ENCODE data around the gene LPCAT4. TPM values are rescaled to one million over a fixed set of nuclear protein-coding genes. Genes with fewer than 3 reads are reported as not detected.

Gene LPCAT4
- total RNA-seq, 1 experiment from 2014 or later: 25.4 TPM

GRCh38 chr15:34336991-34337556 is 29.9 kb downstream of the LPCAT4 start:
- DNase-seq (ENCODE audit: low read depth): no peak

- no peak for DNase-seq (ENCODE audit: low read depth)
These were observed 30.6 kb downstream of the LPCAT4 start for GRCh38 chr15:34336231-34336990.

- peak; percentile 40 for DNase-seq (ENCODE audit: low read depth)
These were observed 31.6 kb downstream of the LPCAT4 start for GRCh38 chr15:34335176-34336032.

GRCh38 chr15:34334672-34335071 is 32.3 kb downstream of the LPCAT4 start:
- DNase-seq (ENCODE audit: low read depth): no peak

- DNase-seq (ENCODE audit: low read depth): no peak
These were observed 34.4 kb downstream of the LPCAT4 start for GRCh38 chr15:34332553-34333120.

GRCh38 chr15:34331809-34332208 is 35.2 kb downstream of the LPCAT4 start:
- no peak for DNase-seq (ENCODE audit: low read depth)

GRCh38 chr15:34330279-34330678 is 36.7 kb downstream of the LPCAT4 start:
- DNase-seq (ENCODE audit: low read depth): no peak

GRCh38 chr15:34329006-34329405 is 38.0 kb downstream of the LPCAT4 start:
- no peak for DNase-seq (ENCODE audit: low read depth)

- no peak for DNase-seq (ENCODE audit: low read depth)
These were observed 39.1 kb downstream of the LPCAT4 start for GRCh38 chr15:34327906-34328305.

- no peak for DNase-seq (ENCODE audit: low read depth)
These were observed 41.6 kb downstream of the LPCAT4 start for GRCh38 chr15:34325368-34325767.

- DNase-seq (ENCODE audit: low read depth): no peak
These were observed 42.1 kb downstream of the LPCAT4 start for GRCh38 chr15:34324933-34325332.

GRCh38 chr15:34323217-34323616 is 43.8 kb downstream of the LPCAT4 start:
- no peak for DNase-seq (ENCODE audit: low read depth)

- DNase-seq (ENCODE audit: low read depth): peak; percentile 38
These were observed 48.5 kb downstream of the LPCAT4 start for GRCh38 chr15:34318277-34319079.

GRCh38 chr15:34314491-34315490 is 52.2 kb downstream of the LPCAT4 start:
- DNase-seq (ENCODE audit: low read depth): no peak

GRCh38 chr15:34311563-34311962 is 55.4 kb downstream of the LPCAT4 start:
- no peak for DNase-seq (ENCODE audit: low read depth)

All from HT1080 (cell line).